GM18858 (cell line): ENCODE data around the gene MTUS2.
A peak's percentile ranks its signal among the peaks of the same experiment; 100 is the strongest.
"Not testable (repeated sequence)": the region's sequence is repeated elsewhere in the genome, so short reads cannot be mapped to it uniquely, and the experiment has no call there.

Source experiments
- ATAC-seq: cut with Tn5 transposase; IDR thresholded peaks from one replicate; pipeline ENCODE4 v1.9.1; 2021; ENCODE audit not compliant: unreplicated experiment

The MTUS2 gene

DNA sequence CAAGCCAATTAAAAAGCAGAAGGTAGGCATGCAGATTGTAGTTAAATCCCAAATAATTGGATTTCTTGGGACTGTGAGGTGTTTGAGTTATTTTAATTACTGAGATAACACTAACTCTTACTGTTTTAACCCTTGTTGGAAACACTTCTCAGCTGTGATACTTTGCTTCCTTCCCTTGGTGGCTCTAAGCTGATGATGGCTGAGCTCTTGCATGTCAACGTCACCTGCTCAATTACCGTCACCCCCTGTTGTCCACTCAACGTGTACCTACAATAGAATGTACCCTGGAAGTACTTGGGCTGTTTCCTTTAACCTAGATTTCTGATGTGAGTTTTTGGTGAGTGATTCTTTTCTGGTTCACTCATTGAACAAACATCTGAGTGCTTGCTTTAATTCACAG lies 471.9 kb downstream of the MTUS2 start:
- no peak for ATAC-seq

DNA sequence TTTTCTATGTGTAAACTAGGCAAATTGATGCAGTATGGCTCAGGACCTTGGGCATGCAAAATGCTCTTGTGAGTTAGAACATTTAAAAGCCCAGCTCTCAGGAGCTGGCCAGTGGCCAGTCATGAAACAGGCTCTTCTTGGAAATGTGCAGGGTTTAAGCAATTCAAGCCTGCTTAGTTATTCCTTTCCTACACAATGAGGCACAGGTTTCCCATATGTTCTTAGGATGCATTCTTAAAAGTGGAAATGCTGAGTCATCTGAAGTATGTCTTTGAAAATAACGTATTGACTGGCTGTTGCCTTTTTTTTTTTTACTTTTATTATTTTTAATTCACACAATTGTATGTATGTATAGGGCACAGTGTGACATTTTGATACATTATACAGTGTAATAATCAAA lies 474.7 kb downstream of the MTUS2 start:
- no peak for ATAC-seq

DNA sequence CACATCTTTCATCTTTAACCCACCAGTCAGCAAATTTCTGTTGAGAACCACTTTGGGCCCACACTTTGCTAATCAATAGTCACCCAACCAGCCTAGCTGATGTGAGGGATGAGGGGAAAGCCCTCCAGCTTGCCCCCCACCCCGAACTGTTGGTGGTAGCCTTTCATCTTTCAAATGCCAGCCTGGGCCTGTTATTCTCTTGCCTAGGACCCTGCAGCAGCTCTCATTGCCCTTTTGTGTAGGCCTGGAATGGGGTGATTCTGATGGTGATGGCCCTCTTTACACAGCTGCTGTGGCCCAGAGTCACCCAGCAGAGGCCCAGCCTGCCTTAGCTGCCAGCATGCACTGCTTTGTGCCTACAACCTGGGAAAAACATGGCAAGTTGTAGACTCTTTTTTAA lies 480.9 kb downstream of the MTUS2 start:
- ATAC-seq, result no peak

DNA sequence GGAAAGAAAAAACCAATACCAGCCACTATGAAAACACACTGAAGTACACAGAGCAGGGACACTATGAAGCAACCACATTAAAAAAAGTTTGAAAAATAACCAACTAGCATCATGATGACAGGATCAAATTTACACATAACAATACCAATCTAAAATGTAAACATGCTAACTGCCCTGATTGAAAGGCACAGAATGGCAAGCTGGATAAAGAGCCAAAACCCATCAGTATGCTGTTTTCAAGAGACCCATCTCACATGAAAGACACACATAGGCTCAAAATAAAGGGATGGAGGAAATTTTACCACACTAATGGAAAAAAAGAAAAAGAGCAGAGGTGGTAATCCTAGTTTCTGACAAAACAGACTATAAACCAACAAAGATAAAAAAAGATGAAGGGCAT lies 484.0 kb downstream of the MTUS2 start:
- no peak for ATAC-seq

DNA sequence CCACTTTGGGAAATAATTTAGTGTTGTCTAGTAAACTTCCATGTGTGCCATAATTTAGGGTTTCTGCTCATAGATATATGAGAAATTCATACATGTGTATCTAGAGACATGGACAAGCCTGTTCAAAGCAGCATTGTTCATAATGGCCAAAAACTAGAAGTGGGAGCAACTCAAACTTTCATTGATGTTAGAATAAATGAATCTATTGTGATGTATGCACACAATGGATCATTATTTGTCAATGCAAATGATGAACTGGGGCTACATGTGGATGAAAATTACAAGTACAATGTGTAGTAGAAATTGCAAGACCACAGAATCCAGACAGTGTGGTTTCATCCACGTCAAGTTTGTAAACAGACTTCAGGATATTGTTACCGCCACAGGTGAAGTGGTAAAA lies 490.7 kb downstream of the MTUS2 start:
- no peak for ATAC-seq

DNA sequence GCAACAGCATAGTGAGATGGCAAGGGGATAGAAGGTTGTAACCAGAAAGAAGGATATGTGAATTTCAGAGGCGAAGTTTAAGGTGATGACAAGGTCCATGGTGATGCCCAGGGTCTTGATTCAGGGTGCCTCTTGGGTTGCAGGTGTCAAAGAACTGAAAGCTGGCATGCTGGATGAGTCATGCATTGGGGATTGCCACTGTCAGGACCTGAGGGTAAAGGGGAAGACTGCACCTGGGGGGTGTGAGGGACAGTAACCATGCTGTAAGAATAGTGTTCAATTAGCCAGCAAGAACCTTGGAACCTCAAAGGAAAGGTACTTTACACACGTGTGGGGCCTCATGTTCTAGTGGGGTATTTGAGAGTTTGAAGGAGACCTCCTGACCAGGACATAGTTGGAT lies 495.7 kb downstream of the MTUS2 start:
- no peak for ATAC-seq

DNA sequence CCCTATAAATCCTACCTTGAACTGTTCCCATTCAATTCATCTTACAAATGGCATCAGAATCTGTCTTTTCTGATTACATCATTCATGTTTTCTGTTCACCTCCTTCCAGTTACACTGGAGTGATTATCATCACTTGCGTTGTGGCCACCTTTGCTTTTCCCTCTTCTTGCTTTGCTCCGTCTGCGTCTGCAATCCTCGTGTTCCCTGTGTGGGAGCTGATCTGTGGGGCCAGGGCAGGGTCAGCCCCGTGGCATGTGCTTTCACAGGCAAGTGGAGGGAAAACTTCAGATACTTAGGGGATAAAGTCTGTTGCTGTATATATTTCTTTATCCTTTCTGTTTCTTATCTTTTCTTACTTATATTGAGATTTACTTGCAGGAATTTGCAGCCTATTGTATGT lies 497.7 kb downstream of the MTUS2 start:
- no peak for ATAC-seq

DNA sequence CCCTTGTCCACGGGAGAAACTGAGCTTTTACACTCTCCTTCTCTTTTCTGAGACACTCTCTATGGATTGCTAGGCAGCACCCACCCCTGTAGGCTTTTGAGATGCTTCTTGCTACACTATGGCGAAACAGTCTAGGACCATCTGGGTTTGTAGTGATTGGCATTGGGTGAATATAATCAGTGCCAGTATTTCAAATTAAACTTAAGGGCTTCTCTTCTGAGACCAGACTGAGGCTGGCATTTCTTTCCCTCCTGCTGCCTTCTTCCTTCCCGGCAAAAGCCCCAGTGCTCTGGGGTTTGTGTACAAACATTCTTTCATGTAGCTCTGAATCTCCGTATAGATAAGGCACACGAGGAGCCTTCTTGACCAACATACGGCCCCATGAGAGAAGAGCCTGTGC lies 498.6 kb downstream of the MTUS2 start:
- ATAC-seq, result no peak

DNA sequence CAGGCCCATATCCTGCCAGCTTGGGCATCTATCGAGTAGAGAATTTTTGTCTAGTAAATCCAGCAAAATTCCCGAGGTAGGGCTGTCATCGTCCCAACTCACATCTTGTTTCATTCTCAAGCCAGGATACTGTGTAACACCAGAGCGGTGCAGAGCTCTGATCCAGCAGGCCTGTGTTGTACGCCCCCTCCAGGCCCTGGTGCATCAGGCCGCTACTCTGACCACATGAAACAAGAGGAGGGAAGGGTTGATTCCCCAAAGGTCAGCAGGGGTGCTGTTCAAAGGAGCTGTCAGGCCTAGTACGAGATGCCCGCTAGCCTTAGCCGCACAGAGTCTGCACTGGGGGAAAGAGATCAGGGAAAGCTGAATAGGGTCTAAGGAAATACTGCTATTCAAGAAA lies 499.3 kb downstream of the MTUS2 start:
- ATAC-seq, result no peak

DNA sequence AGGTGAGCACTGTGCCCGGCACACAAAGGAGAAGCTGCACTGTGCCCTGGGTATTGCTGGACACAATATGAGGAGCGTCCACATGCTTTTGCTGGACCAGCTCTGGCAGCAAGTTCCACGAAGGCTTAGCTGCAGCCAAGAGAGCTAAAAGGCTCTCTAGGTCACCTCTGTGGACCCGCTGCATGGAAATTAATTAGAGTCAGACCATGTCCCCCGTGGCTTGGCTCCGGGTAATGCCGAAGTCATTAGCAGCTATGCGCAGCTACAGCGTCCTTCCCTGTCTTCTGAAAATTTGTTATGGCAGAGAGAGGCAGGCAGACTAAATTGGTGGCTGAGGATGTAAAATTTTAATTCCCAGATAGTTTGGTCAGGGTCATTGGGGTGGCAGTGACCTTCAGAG lies 503.8 kb downstream of the MTUS2 start:
- ATAC-seq, result no peak

DNA sequence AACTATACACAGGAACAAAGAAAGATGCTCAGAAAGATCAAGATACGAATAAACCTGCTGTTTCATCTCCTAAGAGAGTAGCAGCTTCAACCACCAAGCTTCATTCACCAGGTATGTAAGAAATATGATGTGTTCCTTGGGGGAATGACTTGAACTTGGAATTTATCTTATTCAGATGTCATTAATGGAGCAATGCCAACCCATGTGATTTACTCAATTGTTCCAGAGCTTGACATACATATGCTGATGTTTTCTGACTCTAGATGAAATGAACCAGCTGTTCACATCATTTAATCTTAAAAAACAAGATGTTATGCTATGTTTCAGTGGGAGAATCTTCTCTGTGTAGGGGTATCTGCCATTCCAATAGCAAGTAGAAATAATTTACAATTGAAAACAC lies 504.5 kb downstream of the MTUS2 start:
- ATAC-seq, result no peak

DNA sequence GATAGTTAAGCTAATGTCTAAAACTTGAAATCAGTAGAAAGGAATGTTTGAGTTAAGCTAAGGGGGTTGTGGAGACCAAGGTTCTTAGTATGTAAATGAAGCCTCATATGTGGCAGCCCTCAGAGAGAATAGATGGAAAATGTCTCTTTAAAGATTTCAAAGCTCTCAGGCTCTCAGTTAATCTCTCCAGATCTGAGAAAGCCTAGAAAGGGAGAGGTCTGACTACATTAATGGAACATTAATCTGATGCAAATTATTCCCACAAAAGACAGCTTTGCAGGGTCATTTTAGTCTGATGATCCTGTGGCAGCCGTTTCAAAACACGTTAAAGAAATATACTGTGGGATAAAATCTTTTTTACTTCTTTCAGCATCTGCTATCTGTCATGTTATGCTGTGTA lies 508.4 kb downstream of the MTUS2 start:
- no peak for ATAC-seq

DNA sequence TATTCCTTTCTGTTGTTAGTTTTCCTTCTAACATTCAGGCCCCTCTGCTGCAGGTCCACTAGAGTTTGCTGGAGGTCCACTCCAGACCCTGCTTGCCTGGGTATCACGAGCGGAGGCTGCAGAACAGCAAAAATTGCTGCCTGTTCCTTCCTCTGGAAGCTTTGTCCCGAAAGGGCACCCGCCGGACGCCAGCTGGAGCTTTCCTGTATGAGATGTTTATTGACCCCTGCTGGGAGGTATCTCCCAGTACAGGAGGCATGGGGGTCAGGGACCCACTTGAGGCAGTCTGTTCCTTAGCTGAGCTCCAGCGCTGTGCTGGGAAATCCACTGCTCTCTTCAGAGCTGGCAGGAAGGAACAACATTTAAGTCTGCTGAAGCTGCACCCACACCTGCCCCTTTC lies 516.2 kb downstream of the MTUS2 start:
- ATAC-seq, result no peak

DNA sequence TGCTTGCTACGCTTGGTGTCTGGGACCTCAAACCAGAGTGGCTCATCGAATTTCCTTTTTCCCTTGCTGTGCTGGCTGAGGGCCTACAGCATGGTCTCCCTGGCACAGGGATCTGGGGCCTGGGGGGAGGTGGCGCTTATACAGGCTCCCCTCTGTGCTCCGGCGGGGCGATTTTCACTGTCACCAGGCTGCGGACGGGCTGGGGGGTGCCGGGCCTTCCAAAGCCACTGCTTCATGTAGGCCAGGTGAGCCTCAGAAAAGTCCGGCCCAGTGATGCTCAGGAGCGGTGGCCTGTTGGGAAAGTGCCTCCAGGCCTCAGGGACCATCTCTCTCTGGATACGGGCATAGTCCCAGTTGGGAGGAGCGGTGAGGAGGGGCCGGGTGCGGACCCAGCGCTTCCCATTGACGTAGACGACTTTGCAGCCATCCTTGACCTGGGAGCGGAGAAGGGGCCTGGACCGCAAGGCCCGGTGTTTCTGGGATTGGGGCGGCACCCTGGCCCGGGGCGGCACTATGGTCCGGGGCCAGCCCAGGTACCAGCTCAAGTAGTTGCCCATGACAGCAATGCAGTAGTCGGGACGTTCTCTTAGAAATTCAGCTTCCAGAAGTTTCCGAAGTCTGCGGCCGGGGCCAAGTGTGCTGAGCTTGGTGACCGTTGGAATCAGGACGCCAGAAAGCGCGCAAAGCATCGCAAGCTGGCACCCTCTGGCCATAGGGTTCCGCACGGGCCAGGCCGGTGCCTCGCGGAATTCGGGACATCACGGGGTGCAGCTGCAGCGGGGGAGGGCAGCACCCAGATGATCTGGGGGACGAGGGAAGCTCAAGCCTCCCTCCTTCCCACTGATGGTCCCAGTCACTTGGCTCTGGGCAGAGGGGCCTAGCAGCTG lies 519.5 kb downstream of the MTUS2 start:
- ATAC-seq, result no peak

DNA sequence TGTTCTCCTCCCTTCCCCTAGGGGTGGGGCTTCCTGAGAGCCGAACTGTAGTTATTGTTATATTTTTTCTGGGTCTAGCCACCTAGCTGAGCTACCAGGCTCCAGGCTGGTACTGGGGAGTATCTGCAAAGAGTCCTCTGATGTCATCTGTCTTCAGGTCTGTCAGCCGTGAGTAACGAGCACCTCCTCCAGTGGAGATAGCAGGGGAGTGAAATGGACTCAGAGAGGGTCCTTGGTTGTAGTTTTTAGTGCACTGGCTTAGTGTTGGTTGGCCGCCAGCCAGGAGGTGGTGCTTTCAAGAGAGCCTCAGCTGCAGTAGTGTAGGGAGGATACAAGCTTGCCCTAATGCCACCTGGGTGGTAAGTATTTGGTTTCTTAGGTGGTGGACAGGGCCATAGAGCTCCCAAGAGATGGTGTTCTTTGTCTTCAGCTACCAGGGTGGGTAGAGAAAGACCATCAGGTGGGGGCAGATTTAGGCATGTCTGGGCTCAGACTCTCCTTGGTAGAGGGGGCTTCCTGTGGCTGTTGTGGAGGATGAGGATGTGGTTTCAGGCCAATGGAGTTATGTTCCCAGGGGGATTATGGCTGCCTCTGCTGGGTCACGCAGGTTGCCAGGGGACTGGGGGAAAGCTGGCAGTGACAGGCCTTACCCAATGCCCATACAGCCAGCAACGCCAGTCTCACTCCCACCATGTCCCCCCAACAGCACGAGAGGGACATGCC lies 525.9 kb downstream of the MTUS2 start:
- ATAC-seq, result not testable (repeated sequence)

DNA sequence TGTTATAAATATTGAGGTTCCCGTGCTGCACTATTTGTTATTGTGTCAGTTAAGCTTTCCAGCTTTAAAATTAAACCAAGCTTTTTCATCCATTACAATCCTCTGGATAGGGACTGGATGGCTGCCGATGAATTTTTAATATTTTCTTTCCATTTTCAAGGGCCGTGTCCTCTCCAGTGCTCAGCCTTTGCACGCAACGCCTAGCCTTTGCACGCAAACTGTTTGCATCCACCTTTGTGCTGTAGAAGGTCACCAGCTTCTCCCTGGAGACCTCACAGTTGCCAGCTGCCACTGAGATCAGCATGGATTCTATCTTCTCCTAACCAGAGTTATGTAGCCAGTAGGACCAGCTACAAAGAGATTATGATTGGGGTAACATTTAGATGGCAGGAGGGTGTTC lies 534.9 kb downstream of the MTUS2 start:
- ATAC-seq, result no peak

DNA sequence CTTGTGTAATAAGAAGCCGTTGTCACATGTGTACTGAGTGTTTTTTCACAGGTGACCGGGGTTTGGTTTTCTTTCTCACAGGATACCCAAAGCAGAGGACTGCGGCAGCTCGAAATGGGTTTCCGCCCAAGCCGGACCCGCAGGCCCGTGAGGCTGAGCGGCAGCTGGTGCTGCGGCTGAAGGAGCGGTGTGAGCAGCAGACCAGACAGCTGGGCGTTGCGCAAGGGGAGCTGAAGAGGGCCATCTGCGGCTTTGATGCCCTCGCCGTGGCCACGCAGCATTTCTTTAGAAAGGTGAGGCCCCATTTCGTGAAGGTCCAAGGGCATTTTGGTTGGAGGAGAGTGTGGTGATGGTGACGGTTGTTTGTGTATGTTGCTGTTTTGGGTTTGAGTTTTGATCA lies 539.0 kb downstream of the MTUS2 start:
- ATAC-seq, result no peak

DNA sequence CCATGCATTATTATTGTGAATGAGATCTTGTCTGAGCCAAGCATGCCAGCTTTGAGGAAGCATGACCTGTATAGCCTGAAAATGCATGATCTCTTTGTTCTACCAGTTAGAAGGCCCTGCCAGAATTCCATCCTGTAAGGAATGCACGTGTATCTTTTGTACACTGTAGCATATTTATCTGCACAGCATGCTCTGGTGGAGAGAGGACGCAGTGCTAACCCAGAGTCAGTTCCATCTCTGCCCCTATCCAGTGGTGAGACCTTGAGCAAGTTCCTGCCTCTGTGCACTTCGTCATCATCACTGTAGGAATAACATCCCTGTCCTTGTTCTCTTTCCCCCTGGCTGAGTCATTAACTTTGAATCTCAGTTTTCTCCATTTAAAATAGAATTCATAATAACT lies 541.6 kb downstream of the MTUS2 start:
- ATAC-seq, result no peak

DNA sequence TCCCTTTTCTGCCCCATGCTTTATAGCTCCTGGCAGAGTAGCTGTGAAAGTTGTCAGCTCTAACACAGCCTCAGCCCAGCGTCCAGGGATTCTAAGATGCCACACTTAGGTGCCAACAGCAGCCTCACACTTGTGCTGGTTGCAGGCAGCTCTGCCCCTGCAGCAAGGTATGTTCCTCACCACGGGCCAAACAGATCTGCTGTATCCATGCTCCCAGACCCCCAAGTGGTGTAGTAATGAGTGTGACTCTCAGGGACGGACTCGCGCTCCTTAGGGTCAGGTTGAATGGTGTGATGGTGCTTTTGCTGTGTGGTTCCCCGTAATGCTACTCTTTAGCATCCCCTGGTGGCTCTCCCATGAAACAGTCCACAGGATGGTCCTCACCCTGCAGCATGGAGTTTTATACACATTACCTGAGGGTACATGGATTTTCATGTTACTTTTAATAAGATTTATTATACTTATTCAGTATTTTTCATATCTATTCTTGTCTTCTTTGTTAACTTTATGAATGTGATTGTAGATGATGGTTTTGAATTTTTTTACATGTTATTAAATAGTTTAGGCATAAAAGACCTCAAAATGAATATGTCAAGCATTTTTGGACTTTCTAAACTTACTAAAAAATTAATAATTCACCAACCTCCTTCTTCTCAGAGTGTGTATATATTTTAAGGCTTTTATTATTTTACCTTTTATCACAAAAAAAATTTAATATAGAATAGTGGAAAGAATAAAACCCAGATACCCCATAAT lies 542.9 kb downstream of the MTUS2 start:
- ATAC-seq, result peak; percentile 78

DNA sequence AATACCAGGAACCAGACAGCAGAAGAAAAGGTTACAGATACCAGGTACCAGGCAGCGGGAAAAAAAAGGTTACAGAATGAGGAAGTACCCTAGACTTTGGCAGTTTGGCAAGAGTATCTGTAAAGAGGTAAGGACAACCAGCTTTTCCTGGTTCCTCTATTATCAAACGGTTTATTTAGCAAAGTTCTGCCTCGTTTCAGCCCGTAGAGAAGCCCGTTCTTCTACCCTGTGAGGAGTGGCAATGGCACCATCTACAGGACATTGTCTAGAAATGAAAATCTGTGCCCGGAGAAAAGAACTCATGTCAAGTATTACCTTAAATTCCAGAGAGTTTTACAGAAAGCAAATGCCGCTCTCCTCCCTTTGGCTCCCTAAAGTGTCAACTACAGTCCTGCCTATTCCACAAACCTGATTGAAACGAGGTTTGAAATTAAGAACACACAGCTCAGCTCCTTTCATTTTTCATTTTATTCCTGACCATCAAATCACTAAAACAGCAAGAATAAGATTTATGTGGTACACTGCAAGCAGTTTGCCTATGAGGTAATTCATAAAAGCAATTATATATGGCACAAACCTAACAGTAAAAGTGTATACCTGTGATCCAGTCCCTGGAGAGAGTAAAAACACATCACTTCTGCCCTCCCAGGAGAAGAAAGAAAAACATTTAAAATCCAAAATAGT lies 549.1 kb downstream of the MTUS2 start:
- ATAC-seq, result no peak

DNA sequence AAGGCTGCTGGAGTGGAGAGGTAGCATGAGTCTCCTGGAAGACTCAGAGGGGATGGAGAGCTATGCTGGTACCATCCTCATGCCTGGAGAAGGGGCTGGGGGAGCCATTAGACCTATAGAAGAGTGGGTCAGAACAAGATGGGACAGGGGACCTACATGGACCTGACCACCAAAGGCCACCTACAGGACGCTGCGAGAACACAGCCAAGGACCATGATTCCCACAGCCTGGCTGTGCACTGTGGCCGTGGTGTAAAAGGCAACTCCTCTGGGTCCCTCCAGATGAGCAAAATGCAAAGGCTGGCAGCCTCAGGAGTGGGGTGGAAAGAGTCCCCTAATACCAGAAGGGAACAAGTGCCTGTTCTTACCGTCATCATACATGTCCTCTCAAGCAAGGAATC lies 559.1 kb downstream of the MTUS2 start:
- ATAC-seq, result no peak
